H54 (cell line): ENCODE measurements around the gene TMEM19.
A peak's percentile ranks its signal among the peaks of the same experiment; 100 is the strongest.

Source experiments
- DNase-seq: peaks from one replicate; pipeline ENCODE4 v3.0.0; 2011; ENCODE audit warnings: low spot score, mixed read lengths; ENCODE audit not compliant: insufficient read length
- FAIRE-seq: peaks from 3 replicates; lab custom pipeline; 2011; peaks lifted over from hg19 to GRCh38; lab: Jason Lieb, UNC
- POLR2A ChIP-seq: IDR thresholded peaks from 2 replicates; pipeline ENCODE4 v1.6.1; 2011; ENCODE audit warnings: low read depth, mild to moderate bottlenecking, low read length

TMEM19 gene

GRCh38 chr12:71685914-71686657 lies at the start of gene TMEM19:
Gene TMEM19 (plus strand): TSS chr12:71686082. CDS start chr12:71686681, 599 bp downstream.
- FAIRE-seq (peak; percentile 92), DNase-seq (peak; percentile 68)
- TF ChIP-seq POLR2A: peak; percentile 73; the same call in 1 of the 2 replicates

- TF ChIP-seq POLR2A: no peak
- peak; percentile 7 for DNase-seq
- peak; percentile 72 for FAIRE-seq
Observed at GRCh38 chr12:71636704-71637115, 49.2 kb upstream of the TMEM19 start.

- DNase-seq (no peak), FAIRE-seq (no peak)
- no peak for TF ChIP-seq POLR2A
Observed at GRCh38 chr12:71638499-71638898, 47.4 kb upstream of the TMEM19 start.

- peak; percentile 53 for FAIRE-seq
- DNase-seq: no peak
- no peak for TF ChIP-seq POLR2A
Observed at GRCh38 chr12:71639341-71639760, 46.5 kb upstream of the TMEM19 start.

- TF ChIP-seq POLR2A: no peak
- FAIRE-seq (no peak), DNase-seq (no peak)
Observed at GRCh38 chr12:71640316-71640715, 45.6 kb upstream of the TMEM19 start.

GRCh38 chr12:71641390-71641789 lies 44.5 kb upstream of the TMEM19 start:
- no peak for TF ChIP-seq POLR2A
- DNase-seq (no peak), FAIRE-seq (no peak)

GRCh38 chr12:71642264-71642663 lies 43.6 kb upstream of the TMEM19 start:
- TF ChIP-seq POLR2A: no peak
- FAIRE-seq: no peak
- no peak for DNase-seq

GRCh38 chr12:71645268-71645667 lies 40.6 kb upstream of the TMEM19 start:
- no peak for TF ChIP-seq POLR2A
- DNase-seq: no peak
- FAIRE-seq: no peak

- TF ChIP-seq POLR2A: no peak
- FAIRE-seq: no peak
- no peak for DNase-seq
Observed at GRCh38 chr12:71646512-71646911, 39.4 kb upstream of the TMEM19 start.

GRCh38 chr12:71648537-71648936 lies 37.3 kb upstream of the TMEM19 start:
- peak; percentile 11 for FAIRE-seq
- DNase-seq: no peak

GRCh38 chr12:71649401-71649800 lies 36.5 kb upstream of the TMEM19 start:
- TF ChIP-seq POLR2A: no peak
- FAIRE-seq: no peak
- no peak for DNase-seq

More at GRCh38 chr12:71648537-71648936, 37.3 kb upstream of the TMEM19 start:
- TF ChIP-seq POLR2A: no peak

GRCh38 chr12:71652656-71653055 lies 33.2 kb upstream of the TMEM19 start:
- TF ChIP-seq POLR2A: no peak
- no peak for FAIRE-seq
- no peak for DNase-seq

- DNase-seq (no peak), FAIRE-seq (peak; percentile 38)
- TF ChIP-seq POLR2A: no peak
Observed at GRCh38 chr12:71653137-71653536, 32.7 kb upstream of the TMEM19 start.

GRCh38 chr12:71654200-71654599 lies 31.7 kb upstream of the TMEM19 start:
- no peak for DNase-seq
- FAIRE-seq: no peak
- TF ChIP-seq POLR2A: no peak

- DNase-seq (no peak), FAIRE-seq (no peak)
- no peak for TF ChIP-seq POLR2A
Observed at GRCh38 chr12:71655495-71655894, 30.4 kb upstream of the TMEM19 start.
